ENCODE measurements around the gene SAMD1.

The SAMD1 gene

GRCh38 chr19:14090509-14091080 lies at the start of gene SAMD1:
TSS of gene SAMD1 (minus strand) at chr19:14090751.
- DNase-seq (ENCODE audit: low read depth in 1 of 2, low spot score in 1 of 2), result peak in 1 of 2 donors; percentile 78

- no peak for DNase-seq (ENCODE audit: low read depth in 1 of 2, low spot score in 1 of 2)
These were observed 49.4 kb upstream of the SAMD1 start for GRCh38 chr19:14139944-14140343.

- DNase-seq (ENCODE audit: low read depth in 1 of 2, low spot score in 1 of 2), result no peak
These were observed 48.2 kb upstream of the SAMD1 start for GRCh38 chr19:14138576-14139265.

- peak; percentile 89 to 97 for DNase-seq (ENCODE audit: low read depth in 1 of 2, low spot score in 1 of 2)
These were observed 46.1 kb upstream of the SAMD1 start, which contains the start of gene ASF1B for GRCh38 chr19:14136509-14137281. TSS of gene ASF1B (minus strand) at chr19:14136589. CDS start at chr19:14136456, 133 bp downstream.

- DNase-seq (ENCODE audit: low read depth in 1 of 2, low spot score in 1 of 2), result no peak
These were observed 45.5 kb upstream of the SAMD1 start for GRCh38 chr19:14135985-14136508.

GRCh38 chr19:14135355-14135754 lies 44.8 kb upstream of the SAMD1 start:
- no peak for DNase-seq (ENCODE audit: low read depth in 1 of 2, low spot score in 1 of 2)

GRCh38 chr19:14127929-14128509 lies 37.5 kb upstream of the SAMD1 start:
- DNase-seq (ENCODE audit: low read depth in 1 of 2, low spot score in 1 of 2), result no peak

GRCh38 chr19:14127176-14127575 lies 36.6 kb upstream of the SAMD1 start:
- DNase-seq (ENCODE audit: low read depth in 1 of 2, low spot score in 1 of 2), result no peak

- no peak for DNase-seq (ENCODE audit: low read depth in 1 of 2, low spot score in 1 of 2)
These were observed 32.4 kb upstream of the SAMD1 start for GRCh38 chr19:14122924-14123323.

- no peak for DNase-seq (ENCODE audit: low read depth in 1 of 2, low spot score in 1 of 2)
These were observed 29.9 kb upstream of the SAMD1 start for GRCh38 chr19:14120497-14120780.

GRCh38 chr19:14119644-14120496 lies 29.3 kb upstream of the SAMD1 start:
- DNase-seq (ENCODE audit: low read depth in 1 of 2, low spot score in 1 of 2), result no peak

- no peak for DNase-seq (ENCODE audit: low read depth in 1 of 2, low spot score in 1 of 2)
These were observed 28.6 kb upstream of the SAMD1 start for GRCh38 chr19:14119146-14119545.

GRCh38 chr19:14118165-14119051 lies 27.9 kb upstream of the SAMD1 start:
- peak in 1 of 2 donors; percentile 19 for DNase-seq (ENCODE audit: low read depth in 1 of 2, low spot score in 1 of 2)

- peak; percentile 93 to 97 for DNase-seq (ENCODE audit: low read depth in 1 of 2, low spot score in 1 of 2)
These were observed 27.2 kb upstream of the SAMD1 start, which contains the start of gene PRKACA for GRCh38 chr19:14117668-14118164. TSS of gene PRKACA (minus strand) at chr19:14117762. CDS start at chr19:14117547, 215 bp downstream.

- no peak for DNase-seq (ENCODE audit: low read depth in 1 of 2, low spot score in 1 of 2)
These were observed 26.5 kb upstream of the SAMD1 start for GRCh38 chr19:14116918-14117578.

- DNase-seq (ENCODE audit: low read depth in 1 of 2, low spot score in 1 of 2), result no peak
These were observed 26.0 kb upstream of the SAMD1 start for GRCh38 chr19:14116525-14116917.

- DNase-seq (ENCODE audit: low read depth in 1 of 2, low spot score in 1 of 2), result no peak
These were observed 25.2 kb upstream of the SAMD1 start for GRCh38 chr19:14115756-14116155.

GRCh38 chr19:14114854-14115253 lies 24.3 kb upstream of the SAMD1 start:
- peak in 1 of 2 donors; percentile 27 for DNase-seq (ENCODE audit: low read depth in 1 of 2, low spot score in 1 of 2)

- no peak for DNase-seq (ENCODE audit: low read depth in 1 of 2, low spot score in 1 of 2)
These were observed 23.9 kb upstream of the SAMD1 start for GRCh38 chr19:14114439-14114838.
